ENCODE results near the gene IZUMO2. TPM values are rescaled to one million over a fixed set of nuclear protein-coding genes. Genes with fewer than 3 reads are reported as not detected.

Gene IZUMO2
- total RNA-seq, 3 donors from 2014 or later = not detected

DNA sequence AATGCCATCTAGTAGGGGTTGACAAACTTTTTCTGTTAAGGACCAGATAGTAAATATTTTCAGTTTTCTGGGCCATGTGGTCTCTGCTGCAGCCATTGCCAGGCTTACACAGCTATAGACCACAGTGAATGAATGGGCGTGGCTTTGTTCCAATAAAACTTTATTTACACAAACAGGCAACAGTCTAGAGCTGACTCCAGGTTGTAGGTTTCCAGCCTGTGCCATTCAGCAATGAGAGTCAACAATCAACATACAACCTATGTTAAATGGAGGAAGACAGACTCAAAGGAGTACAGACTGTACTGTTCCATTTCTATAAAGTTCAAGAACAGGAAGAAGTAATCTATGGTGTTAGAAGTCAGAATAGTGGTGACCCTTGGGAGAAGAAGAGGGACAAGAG, 15.2 kb upstream of the IZUMO2 start:
- H3K4me1 ChIP-seq = no peaks in the 10 kb centered on the region
- TF ChIP-seq POLR2A (IDR thresholded peaks at IDR 0.05) (no peak), POLR2AphosphoS5 (IDR thresholded peaks at IDR 0.05) (no peak)
- TF ChIP-seq, protein P1, sequence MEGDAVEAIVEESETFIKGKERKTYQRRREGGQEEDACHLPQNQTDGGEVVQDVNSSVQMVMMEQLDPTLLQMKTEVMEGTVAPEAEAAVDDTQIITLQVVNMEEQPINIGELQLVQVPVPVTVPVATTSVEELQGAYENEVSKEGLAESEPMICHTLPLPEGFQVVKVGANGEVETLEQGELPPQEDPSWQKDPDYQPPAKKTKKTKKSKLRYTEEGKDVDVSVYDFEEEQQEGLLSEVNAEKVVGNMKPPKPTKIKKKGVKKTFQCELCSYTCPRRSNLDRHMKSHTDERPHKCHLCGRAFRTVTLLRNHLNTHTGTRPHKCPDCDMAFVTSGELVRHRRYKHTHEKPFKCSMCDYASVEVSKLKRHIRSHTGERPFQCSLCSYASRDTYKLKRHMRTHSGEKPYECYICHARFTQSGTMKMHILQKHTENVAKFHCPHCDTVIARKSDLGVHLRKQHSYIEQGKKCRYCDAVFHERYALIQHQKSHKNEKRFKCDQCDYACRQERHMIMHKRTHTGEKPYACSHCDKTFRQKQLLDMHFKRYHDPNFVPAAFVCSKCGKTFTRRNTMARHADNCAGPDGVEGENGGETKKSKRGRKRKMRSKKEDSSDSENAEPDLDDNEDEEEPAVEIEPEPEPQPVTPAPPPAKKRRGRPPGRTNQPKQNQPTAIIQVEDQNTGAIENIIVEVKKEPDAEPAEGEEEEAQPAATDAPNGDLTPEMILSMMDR (IDR thresholded peaks at IDR 0.05) = no peak
- H3K27ac ChIP-seq = no peak overlapping the region
- H3K9me3 ChIP-seq = no peaks in the 10 kb centered on the region
- no peaks in the 10 kb centered on the region for H3K36me3 ChIP-seq
- no peak for DNase-seq (ENCODE audit: low spot score in 2 of 2)
- H3K27me3 ChIP-seq = peaks cover 0 to 5% of the 10 kb centered on the region in 2 donors
- intact Hi-C loops (cut with DNase I; ENCODE audit: low total_unique reads) = no loop called here
- no peak overlapping the region for H3K4me3 ChIP-seq

DNA sequence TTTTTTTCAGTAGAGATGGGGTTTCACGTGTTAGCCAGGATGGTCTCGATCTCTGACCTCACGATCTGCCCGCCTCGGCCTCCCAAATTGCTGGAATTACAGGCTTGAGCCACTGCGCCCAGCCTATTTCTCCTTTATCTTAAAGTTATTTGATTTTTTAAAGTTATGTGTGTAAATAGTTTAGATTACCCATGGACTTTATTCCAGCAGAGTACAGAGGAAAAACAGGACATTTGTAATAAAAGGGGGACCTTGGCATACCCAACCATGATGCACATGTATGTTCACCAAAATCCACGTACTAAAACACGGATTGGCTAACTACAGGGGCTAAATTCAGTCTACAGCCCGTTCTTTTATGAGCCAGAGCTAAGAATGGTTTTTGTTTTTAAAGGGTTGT, 13.7 kb upstream of the IZUMO2 start:
- Histone ChIP-seq H3K9me3 (no peaks in the 10 kb centered on the region), H3K4me3 (no peak overlapping the region), H3K36me3 (no peaks in the 10 kb centered on the region), H3K27me3 (peaks cover 0 to 5% of the 10 kb centered on the region in 2 donors), H3K4me1 (no peaks in the 10 kb centered on the region), H3K27ac (no peak overlapping the region)
- intact Hi-C loops (cut with DNase I; ENCODE audit: low total_unique reads) = no loop called here
- DNase-seq (ENCODE audit: low spot score in 2 of 2) = no peak
- TF ChIP-seq, protein P1 (IDR thresholded peaks at IDR 0.05) = no peak
- no peak for TF ChIP-seq POLR2A (IDR thresholded peaks at IDR 0.05)
- TF ChIP-seq POLR2AphosphoS5 (IDR thresholded peaks at IDR 0.05) = no peak

DNA sequence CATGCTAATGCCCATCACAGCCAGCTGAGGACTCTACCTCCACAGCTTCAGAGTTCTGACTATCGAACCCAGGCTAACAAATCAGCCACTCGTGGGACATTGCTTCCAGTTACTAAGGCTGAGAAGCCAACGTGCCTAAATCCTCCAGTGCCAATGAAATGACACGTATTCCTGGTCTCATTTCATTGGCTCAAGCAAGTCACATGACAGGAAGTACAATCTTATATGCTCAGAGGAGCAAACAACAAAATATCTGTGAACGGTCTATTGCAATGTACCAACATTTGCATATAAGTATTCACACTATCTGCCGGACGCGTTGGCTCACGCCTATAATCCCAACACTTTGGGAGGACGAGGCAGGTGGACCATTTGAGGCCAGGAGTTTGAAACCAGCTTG, 12.8 kb upstream of the IZUMO2 start:
- Histone ChIP-seq H3K27me3 (no peaks in the 10 kb centered on the region), H3K27ac (no peak overlapping the region), H3K9me3 (no peaks in the 10 kb centered on the region), H3K36me3 (no peaks in the 10 kb centered on the region), H3K4me1 (no peaks in the 10 kb centered on the region), H3K4me3 (no peak overlapping the region)
- no peak for TF ChIP-seq POLR2A (IDR thresholded peaks at IDR 0.05)
- no peak for TF ChIP-seq POLR2AphosphoS5 (IDR thresholded peaks at IDR 0.05)
- TF ChIP-seq, protein P1 (IDR thresholded peaks at IDR 0.05) = no peak
- intact Hi-C loops (cut with DNase I; ENCODE audit: low total_unique reads) = no loop called here
- DNase-seq (ENCODE audit: low spot score in 2 of 2) = no peak

DNA sequence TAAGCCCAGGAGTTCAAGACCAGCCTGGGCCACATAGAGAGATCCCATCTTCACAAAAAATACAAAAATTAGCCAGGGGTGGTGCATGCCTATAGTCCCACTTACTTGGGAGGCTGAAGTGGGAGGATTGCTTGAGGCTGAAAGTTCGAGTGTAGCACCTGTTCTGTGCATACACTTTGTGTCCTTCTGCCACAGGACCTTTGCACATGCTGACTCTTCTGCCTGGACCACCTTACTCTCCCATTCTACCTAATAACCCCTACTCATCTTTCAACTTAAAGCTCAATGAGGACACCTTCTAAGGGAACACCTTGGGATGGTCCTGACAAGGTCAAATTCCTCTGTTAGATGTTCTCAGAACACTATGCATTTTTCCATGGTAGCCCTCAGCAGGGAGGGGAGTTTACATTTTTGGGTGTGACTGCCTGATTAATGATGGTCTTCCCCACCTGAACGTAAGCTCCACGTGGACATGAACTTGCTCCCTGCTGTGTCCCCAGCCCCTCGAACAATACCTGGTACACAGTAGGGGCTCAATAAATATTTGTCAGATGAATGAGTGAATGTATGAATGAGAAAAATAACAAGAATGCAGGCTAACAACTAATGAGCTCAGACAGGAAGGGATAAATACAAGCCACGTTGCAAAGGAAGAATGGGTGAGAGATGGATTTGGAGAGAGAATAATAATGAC, 11.2 kb upstream of the IZUMO2 start:
- no peaks in the 10 kb centered on the region for H3K9me3 ChIP-seq
- no peaks in the 10 kb centered on the region for H3K27me3 ChIP-seq
- DNase-seq (ENCODE audit: low spot score in 2 of 2) = no peak
- H3K27ac ChIP-seq = no peak overlapping the region
- intact Hi-C loops (cut with DNase I; ENCODE audit: low total_unique reads) = no loop called here
- no peak overlapping the region for H3K4me3 ChIP-seq
- H3K36me3 ChIP-seq = no peaks in the 10 kb centered on the region
- TF ChIP-seq POLR2A (IDR thresholded peaks at IDR 0.05) (no peak), POLR2AphosphoS5 (IDR thresholded peaks at IDR 0.05) (no peak)
- TF ChIP-seq, protein P1 (IDR thresholded peaks at IDR 0.05) = no peak
- no peaks in the 10 kb centered on the region for H3K4me1 ChIP-seq

DNA sequence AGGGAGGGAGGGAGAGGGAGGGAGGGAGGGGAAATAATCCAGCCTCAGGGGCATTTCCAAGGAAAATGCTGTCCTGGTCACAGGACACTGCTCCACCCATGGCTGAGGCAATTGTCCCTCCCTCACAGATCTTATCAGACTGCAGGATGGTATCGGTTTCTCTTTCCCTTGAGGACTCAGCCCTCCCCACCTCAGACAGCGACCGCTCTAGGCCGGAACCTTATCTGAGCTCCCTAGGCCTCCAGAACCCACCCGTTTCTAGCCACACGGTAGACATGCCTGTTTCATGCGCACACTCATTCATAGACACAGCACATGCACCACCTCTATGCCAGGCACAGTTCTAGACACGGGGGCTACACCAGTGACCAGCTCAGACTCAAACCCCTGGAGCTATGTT, 10.0 kb upstream of the IZUMO2 start:
- Histone ChIP-seq H3K9me3 (no peaks in the 10 kb centered on the region), H3K4me1 (no peaks in the 10 kb centered on the region), H3K36me3 (no peaks in the 10 kb centered on the region), H3K27ac (no peak overlapping the region), H3K27me3 (no peaks in the 10 kb centered on the region), H3K4me3 (no peak overlapping the region)
- DNase-seq (ENCODE audit: low spot score in 2 of 2) = no peak
- intact Hi-C loops (cut with DNase I; ENCODE audit: low total_unique reads) = no loop called here
- TF ChIP-seq, protein P1 (IDR thresholded peaks at IDR 0.05) = no peak
- TF ChIP-seq POLR2AphosphoS5 (IDR thresholded peaks at IDR 0.05) (no peak), POLR2A (IDR thresholded peaks at IDR 0.05) (no peak)
